BLaER1 treated with 17β-estradiol and CSF1 and Interleukin-3, amounts not matched to agents 10 nM and 100 nM (cell line): Measurements from ENCODE around the gene XRCC4.
A peak's percentile ranks its signal among the peaks of the same experiment; 100 is the strongest.

Source experiments
- H3K27ac ChIP-seq, 11 experiments: shearing (Covaris generic); formaldehyde crosslinking; 2 replicates each; pipeline ENCODE4 v1.8.1; 2022
- H3K27me3 ChIP-seq, 11 experiments: shearing (Covaris generic); formaldehyde crosslinking; 2 replicates each; pipeline ENCODE4 v1.8.1; 2022
- H3K36me3 ChIP-seq, 11 experiments: shearing (Covaris generic); formaldehyde crosslinking; 2 replicates each; pipeline ENCODE4 v1.8.1; 2022
- H3K4me1 ChIP-seq, 10 experiments: shearing (Covaris generic); formaldehyde crosslinking; 2 replicates each; pipeline ENCODE4 v1.8.1; 2022
- H3K4me2 ChIP-seq, 11 experiments: shearing (Covaris generic); formaldehyde crosslinking; 2 replicates each; pipeline ENCODE4 v1.8.1; 2022
- H3K4me3 ChIP-seq, 10 experiments: shearing (Covaris generic); formaldehyde crosslinking; 2 replicates each; pipeline ENCODE4 v1.8.1; 2022
- H3K9ac ChIP-seq, 11 experiments: shearing (Covaris generic); formaldehyde crosslinking; 2 replicates each; pipeline ENCODE4 v1.8.1; 2022
- H3K9me3 ChIP-seq, 11 experiments: shearing (Covaris generic); formaldehyde crosslinking; replicated peaks in 1 of 11; 2 replicates each; pipeline ENCODE4 v1.8.1; 2022
- H4K20me1 ChIP-seq, 11 experiments: shearing (Covaris generic); formaldehyde crosslinking; 2 replicates each; pipeline ENCODE4 v1.8.1; 2022
- Cebpa-rat ChIP-seq, 11 experiments: shearing (Covaris generic); IDR thresholded peaks; 2 replicates each; pipeline ENCODE4 v1.8.1; 2022

The XRCC4 gene

DNA sequence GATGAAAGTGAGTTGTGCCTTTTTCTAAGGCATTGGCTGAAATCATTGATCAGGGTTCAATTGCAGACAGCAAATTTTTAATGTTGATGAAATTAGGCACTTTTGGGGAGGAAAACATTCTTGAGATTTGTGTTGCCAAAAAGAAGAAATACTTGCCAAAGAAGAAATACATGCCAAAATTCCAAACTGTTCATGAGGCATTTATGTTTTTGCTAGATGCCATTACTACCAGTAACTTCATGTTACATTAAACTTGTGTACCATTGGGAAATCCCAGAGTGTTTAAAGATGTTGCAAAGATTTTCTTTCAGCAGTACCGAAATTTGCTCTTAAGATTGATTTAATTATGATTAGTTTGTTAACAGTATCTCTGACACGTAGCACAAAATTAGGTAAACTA lies 7.0 kb downstream of the XRCC4 start:
- no peak overlapping the region for H3K9ac ChIP-seq
- peaks cover under 1 to 20% (median 7%) of the 10 kb centered on the region in 11 experiments; a peak in 14 of 22 replicates for H3K9me3 ChIP-seq
- H3K27ac ChIP-seq = no peak overlapping the region
- no peak overlapping the region for H3K4me3 ChIP-seq
- TF ChIP-seq Cebpa-rat (IDR thresholded peaks at IDR 0.05) = no peak
- peaks cover 0 to 15% (median 0%) of the 10 kb centered on the region in 11 experiments; a peak in 5 of 22 replicates for H3K36me3 ChIP-seq
- H3K4me2 ChIP-seq = no peak overlapping the region
- H3K27me3 ChIP-seq = no peaks in the 10 kb centered on the region
- no peaks in the 10 kb centered on the region for H4K20me1 ChIP-seq
- peaks cover 0 to 20% (median 0%) of the 10 kb centered on the region in 10 experiments; a peak in 4 of 20 replicates for H3K4me1 ChIP-seq

DNA sequence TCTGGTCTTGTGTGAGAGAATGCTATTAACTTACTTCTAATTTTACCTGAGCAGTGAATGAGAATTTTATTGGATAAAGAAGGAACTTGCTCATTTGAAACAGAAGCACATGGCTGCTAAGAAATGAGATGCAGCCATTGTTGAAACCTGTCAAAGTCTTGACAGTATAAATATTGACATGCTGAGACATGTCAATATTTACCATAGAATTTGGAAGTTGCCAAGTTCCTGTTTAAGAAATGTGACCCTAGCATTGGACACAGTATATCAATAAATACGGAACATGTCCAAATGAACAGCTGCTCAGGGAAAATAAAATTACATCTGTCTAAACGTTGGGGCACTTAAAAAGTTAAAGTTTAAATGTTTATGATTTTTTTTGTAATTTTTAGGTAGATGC lies 7.8 kb downstream of the XRCC4 start:
- TF ChIP-seq Cebpa-rat (IDR thresholded peaks at IDR 0.05) = no peak
- Histone ChIP-seq H3K4me2 (no peak overlapping the region), H3K9ac (no peak overlapping the region), H3K9me3 (peaks cover 8 to 27% (median 14%) of the 10 kb centered on the region in 11 experiments), H3K27me3 (no peaks in the 10 kb centered on the region), H3K4me3 (no peak overlapping the region), H3K36me3 (peaks cover 0 to 19% (median 4%) of the 10 kb centered on the region in 11 experiments; a peak in 14 of 22 replicates), H4K20me1 (no peaks in the 10 kb centered on the region), H3K27ac (no peak overlapping the region), H3K4me1 (peaks cover 0 to 13% (median 0%) of the 10 kb centered on the region in 10 experiments; a peak in 4 of 20 replicates)

DNA sequence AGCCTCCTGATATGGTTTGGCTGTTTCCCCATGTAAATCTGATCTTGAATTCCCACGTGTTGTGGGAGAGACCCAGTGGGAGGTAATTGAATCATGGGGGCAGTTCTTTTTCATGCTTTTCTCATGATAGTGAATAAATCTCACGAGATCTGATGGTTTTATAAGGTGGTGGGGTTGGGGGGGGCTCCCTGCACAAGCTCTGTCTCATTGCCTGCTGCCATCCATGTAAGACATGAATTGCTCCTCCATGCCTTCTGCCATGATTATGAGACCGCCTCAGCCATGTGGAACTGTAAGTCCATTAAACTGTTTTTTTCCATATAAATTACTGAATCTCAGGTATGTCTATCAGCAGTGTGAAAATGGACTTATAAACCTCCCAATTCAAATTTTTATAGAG lies 12.8 kb downstream of the XRCC4 start:
- H3K9ac ChIP-seq = no peak overlapping the region
- H3K27ac ChIP-seq = no peak overlapping the region
- no peaks in the 10 kb centered on the region for H4K20me1 ChIP-seq
- H3K4me2 ChIP-seq = no peak overlapping the region
- peaks cover 51 to 66% (median 56%) of the 10 kb centered on the region in 11 experiments for H3K9me3 ChIP-seq
- TF ChIP-seq Cebpa-rat (IDR thresholded peaks at IDR 0.05) = no peak
- no peak overlapping the region; a peak in 1 of 20 replicates for H3K4me3 ChIP-seq
- H3K27me3 ChIP-seq = no peaks in the 10 kb centered on the region
- peaks cover 3 to 30% (median 13%) of the 10 kb centered on the region in 11 experiments; a peak in 17 of 22 replicates for H3K36me3 ChIP-seq
- H3K4me1 ChIP-seq = peaks cover 0 to 18% (median 15%) of the 10 kb centered on the region in 10 experiments; a peak in 15 of 20 replicates

DNA sequence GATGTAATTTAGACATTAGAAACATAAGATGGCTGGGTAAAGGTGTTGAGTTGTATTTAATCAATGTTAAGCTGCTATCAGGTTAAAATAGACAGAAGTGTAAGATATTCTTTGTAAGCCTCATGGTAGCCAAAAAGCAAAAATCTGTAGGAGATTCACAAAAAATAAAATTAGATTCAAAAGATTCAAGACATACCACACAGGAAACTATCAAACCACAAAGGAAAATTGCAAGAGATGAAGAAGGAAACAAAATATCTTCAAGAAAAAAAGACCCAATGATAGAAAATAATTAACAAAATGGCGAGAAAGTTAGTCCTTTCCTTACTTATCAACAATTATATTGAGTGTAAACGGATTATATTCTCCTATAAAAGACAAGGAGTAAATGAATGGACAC lies 15.3 kb downstream of the XRCC4 start:
- TF ChIP-seq Cebpa-rat (IDR thresholded peaks at IDR 0.05) = no peak

DNA sequence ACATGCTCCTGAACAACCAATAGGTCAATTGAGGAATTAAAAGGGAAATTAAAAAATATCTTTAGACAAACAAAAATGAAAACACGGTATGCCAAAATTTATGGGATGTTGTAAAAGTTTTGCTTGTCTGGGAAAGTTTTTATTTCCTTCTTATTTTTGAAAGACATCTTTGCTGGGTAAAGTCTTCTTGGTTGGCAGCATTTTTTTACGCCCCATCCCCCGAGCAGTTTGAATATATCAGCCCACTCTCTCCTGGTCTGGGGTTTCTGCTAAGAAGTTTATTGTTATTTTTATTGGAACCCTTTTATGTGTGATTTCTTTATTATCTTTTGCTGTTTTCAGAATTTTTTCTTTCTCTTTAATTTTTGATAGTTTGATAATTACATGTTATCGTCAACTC lies 16.3 kb downstream of the XRCC4 start:
- no peaks in the 10 kb centered on the region for H4K20me1 ChIP-seq
- no peak overlapping the region for H3K4me2 ChIP-seq
- H3K9ac ChIP-seq = no peak overlapping the region
- no peaks in the 10 kb centered on the region for H3K27me3 ChIP-seq
- no peak overlapping the region for H3K27ac ChIP-seq
- no peak for TF ChIP-seq Cebpa-rat (IDR thresholded peaks at IDR 0.05)
- H3K9me3 ChIP-seq = peaks cover 61 to 73% (median 66%) of the 10 kb centered on the region in 11 experiments
- peaks cover 5 to 30% (median 18%) of the 10 kb centered on the region in 11 experiments; a peak in 18 of 22 replicates for H3K36me3 ChIP-seq
- no peak overlapping the region for H3K4me3 ChIP-seq
- H3K4me1 ChIP-seq = peaks cover 0 to 49% (median 18%) of the 10 kb centered on the region in 10 experiments; a peak in 16 of 20 replicates

More for the DNA sequence above, 15.3 kb downstream of the XRCC4 start:
- Histone ChIP-seq H3K4me1 (peaks cover 0 to 41% (median 18%) of the 10 kb centered on the region in 10 experiments; a peak in 16 of 20 replicates), H3K4me2 (peak overlapping the region in 7 of 11 experiments; percentile 9 to 53 (median 34); a peak in 13 of 22 replicates), H3K9ac (no peak overlapping the region), H3K27ac (no peak overlapping the region), H3K9me3 (peaks cover 61 to 73% (median 66%) of the 10 kb centered on the region in 11 experiments), H3K4me3 (0 out of 20 replicates have a peak overlapping the region, but pooled peaks of 1 of the 10 experiments have one; percentile 7), H3K36me3 (peaks cover 5 to 30% (median 18%) of the 10 kb centered on the region in 11 experiments; a peak in 18 of 22 replicates), H3K27me3 (no peaks in the 10 kb centered on the region), H4K20me1 (no peaks in the 10 kb centered on the region)

DNA sequence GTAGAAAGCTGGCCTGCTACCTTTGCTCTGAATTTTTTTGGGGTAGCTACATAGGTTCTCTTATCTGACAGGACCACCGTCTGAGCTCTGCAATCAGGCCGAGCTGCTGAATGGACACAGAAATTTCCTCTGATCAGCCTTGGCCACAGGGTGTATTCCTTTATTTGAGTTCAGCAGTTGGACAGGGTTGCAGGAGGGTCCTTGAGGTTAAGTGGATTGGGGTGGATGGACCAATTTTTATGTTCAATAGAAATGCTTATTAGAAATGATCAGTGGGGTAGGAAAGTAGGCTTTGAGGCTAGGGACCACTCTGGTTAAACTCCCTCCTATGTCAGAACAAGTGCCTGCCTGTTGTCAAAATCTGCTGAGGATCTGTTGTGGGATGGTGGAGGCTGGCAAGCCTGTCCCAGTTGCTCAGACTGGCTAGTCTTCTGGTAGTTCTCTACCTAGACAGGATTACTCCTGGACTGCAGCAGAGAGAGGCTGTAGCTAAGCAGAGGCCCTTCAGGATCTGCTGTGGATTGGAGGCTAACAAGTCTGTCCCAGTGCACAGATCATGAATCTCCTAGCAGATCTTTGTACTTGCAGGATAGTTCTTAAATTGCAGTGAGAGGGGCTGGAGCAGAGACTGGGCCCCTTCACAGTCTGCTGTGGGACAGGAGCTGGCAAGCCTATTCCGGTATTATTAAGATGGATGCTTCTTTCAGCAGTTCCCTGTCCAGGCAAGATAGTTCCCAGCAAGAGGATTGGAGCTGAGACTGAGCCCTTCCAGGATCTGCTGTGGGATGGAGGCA lies 18.0 kb downstream of the XRCC4 start:
- no peak overlapping the region for H3K9ac ChIP-seq
- peaks cover 2 to 22% (median 12%) of the 10 kb centered on the region in 11 experiments; a peak in 18 of 22 replicates for H3K36me3 ChIP-seq
- TF ChIP-seq Cebpa-rat (IDR thresholded peaks at IDR 0.05) = no peak
- H3K4me3 ChIP-seq = no peak overlapping the region
- H3K27ac ChIP-seq = no peak overlapping the region
- peaks cover 0 to 49% (median 18%) of the 10 kb centered on the region in 10 experiments; a peak in 16 of 20 replicates for H3K4me1 ChIP-seq
- H3K9me3 ChIP-seq = peaks cover 46 to 57% (median 51%) of the 10 kb centered on the region in 11 experiments
- H3K27me3 ChIP-seq = no peaks in the 10 kb centered on the region
- no peaks in the 10 kb centered on the region for H4K20me1 ChIP-seq
- peak overlapping the region in 3 of 11 experiments; percentile 13 to 62 (median 34); a peak in 5 of 22 replicates for H3K4me2 ChIP-seq

DNA sequence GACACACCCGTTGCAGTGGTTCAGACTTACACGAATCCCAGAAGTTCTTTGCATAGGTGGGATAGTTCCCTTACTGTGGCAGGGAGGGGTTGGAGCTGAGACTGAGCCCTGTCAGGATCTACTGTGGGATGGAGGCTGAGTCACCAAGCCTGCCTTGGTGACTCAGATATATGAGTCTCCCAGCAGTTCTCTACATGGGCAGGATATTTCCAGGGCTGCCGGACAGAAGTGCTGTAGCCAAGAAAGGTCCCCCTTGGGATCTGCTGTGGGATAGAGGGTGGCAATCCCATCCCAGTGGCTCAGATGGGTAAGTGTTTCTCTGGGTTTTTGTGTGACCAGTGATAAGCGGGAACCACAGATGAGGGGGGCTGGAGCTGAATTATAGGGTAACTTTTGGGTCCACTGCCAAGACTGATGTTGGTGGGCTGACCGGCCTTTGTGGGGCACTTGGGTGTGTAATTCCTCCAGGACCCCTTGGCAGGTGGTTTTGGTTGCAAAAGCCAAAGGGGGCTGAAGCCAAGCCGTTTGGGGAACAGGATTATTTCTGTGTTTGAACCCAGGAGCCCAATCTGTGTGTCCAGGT lies 18.7 kb downstream of the XRCC4 start:
- no peaks in the 10 kb centered on the region for H4K20me1 ChIP-seq
- TF ChIP-seq Cebpa-rat (IDR thresholded peaks at IDR 0.05) = no peak
- peaks cover 39 to 50% (median 45%) of the 10 kb centered on the region in 11 experiments for H3K9me3 ChIP-seq
- no peak overlapping the region for H3K9ac ChIP-seq
- no peak overlapping the region for H3K27ac ChIP-seq
- peaks cover 0 to 19% (median 11%) of the 10 kb centered on the region in 11 experiments; a peak in 13 of 22 replicates for H3K36me3 ChIP-seq
- peak overlapping the region in 3 of 11 experiments; percentile 13 to 62 (median 34); a peak in 6 of 22 replicates for H3K4me2 ChIP-seq
- peaks cover 0 to 49% (median 18%) of the 10 kb centered on the region in 10 experiments; a peak in 16 of 20 replicates for H3K4me1 ChIP-seq
- H3K4me3 ChIP-seq = no peak overlapping the region
- no peaks in the 10 kb centered on the region for H3K27me3 ChIP-seq

DNA sequence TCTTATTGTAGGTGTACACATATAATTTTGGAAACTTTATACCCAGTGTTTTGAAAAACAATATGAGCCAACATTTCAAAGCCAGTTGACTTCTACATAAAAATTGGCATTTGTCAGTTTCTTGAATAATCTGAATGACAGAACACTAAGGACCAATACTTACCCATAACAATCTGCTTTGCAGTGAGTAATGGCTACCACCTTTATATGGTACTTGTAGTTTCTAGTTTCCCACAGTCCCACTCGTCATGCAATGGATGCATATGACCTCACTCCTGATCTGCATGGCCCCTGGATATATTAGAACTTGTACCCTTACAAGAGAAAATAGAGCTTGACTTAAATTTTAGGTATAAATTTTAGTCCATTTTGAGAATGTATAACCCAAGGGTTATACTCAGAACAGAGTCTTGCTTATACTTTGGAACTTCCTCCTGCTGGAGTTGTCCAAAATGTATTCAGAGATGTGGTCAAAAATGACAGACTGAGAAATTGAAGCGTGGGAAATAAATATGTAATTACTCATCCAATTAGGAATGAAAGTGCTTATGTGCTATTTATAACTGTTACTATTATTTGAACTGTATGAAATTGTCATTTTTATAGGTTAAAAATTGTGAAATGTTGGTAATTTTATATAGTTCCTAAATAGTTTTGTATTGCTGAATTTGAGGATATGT lies 19.5 kb downstream of the XRCC4 start:
- peaks cover 0 to 43% (median 13%) of the 10 kb centered on the region in 10 experiments; a peak in 16 of 20 replicates for H3K4me1 ChIP-seq
- H3K4me3 ChIP-seq = no peak overlapping the region
- peak overlapping the region in 3 of 11 experiments; percentile 13 to 62 (median 34); a peak in 5 of 22 replicates for H3K4me2 ChIP-seq
- no peak for TF ChIP-seq Cebpa-rat (IDR thresholded peaks at IDR 0.05)
- H3K9ac ChIP-seq = no peak overlapping the region
- no peak overlapping the region for H3K27ac ChIP-seq
- H4K20me1 ChIP-seq = no peaks in the 10 kb centered on the region
- H3K36me3 ChIP-seq = peaks cover 0 to 14% (median 10%) of the 10 kb centered on the region in 11 experiments; a peak in 10 of 22 replicates
- H3K9me3 ChIP-seq = peaks cover 32 to 42% (median 38%) of the 10 kb centered on the region in 11 experiments
- no peaks in the 10 kb centered on the region for H3K27me3 ChIP-seq
